ENCODE results near the gene PSMD9.

DNA sequence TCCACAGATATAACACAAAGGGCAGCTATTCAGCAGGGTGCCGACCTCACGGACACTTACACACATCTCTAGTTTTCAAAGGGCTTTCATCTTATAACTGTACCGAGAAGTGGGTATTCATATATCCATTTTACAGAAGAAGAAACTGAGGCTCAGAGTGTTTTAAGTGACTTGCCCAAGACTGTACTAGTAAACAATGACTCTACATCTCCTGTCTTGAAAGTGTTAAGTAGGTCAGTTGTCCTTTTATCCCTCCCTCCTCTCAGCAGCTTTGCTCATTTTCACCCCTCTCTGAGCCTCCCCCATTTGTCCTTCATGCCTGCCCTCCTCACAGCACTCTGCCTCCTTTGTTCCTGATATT lies 43.6 kb downstream of the PSMD9 start:
- TF ChIP-seq, protein P1, sequence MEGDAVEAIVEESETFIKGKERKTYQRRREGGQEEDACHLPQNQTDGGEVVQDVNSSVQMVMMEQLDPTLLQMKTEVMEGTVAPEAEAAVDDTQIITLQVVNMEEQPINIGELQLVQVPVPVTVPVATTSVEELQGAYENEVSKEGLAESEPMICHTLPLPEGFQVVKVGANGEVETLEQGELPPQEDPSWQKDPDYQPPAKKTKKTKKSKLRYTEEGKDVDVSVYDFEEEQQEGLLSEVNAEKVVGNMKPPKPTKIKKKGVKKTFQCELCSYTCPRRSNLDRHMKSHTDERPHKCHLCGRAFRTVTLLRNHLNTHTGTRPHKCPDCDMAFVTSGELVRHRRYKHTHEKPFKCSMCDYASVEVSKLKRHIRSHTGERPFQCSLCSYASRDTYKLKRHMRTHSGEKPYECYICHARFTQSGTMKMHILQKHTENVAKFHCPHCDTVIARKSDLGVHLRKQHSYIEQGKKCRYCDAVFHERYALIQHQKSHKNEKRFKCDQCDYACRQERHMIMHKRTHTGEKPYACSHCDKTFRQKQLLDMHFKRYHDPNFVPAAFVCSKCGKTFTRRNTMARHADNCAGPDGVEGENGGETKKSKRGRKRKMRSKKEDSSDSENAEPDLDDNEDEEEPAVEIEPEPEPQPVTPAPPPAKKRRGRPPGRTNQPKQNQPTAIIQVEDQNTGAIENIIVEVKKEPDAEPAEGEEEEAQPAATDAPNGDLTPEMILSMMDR (conservative IDR thresholded peaks at IDR 0.05; ENCODE audit: low read depth in 2 of 2) = no peak
- TF ChIP-seq POLR2AphosphoS5 (IDR thresholded peaks at IDR 0.05; ENCODE audit: low read depth) = no peak
- no peak for TF ChIP-seq EZH2 (IDR thresholded peaks at IDR 0.05; ENCODE audit: low read depth, unreplicated experiment)
- no peak for TF ChIP-seq EZH2phosphoT487 (IDR thresholded peaks at IDR 0.05; ENCODE audit: unreplicated experiment)
- TF ChIP-seq ZNF331 (CRISPR knock-in tag; IDR thresholded peaks at IDR 0.05; ENCODE audit: low read depth) = no peak
- TF ChIP-seq NANOG (IDR thresholded peaks at IDR 0.05; ENCODE audit: borderline replicate concordance) = no peak
- TF ChIP-seq, protein P2, sequence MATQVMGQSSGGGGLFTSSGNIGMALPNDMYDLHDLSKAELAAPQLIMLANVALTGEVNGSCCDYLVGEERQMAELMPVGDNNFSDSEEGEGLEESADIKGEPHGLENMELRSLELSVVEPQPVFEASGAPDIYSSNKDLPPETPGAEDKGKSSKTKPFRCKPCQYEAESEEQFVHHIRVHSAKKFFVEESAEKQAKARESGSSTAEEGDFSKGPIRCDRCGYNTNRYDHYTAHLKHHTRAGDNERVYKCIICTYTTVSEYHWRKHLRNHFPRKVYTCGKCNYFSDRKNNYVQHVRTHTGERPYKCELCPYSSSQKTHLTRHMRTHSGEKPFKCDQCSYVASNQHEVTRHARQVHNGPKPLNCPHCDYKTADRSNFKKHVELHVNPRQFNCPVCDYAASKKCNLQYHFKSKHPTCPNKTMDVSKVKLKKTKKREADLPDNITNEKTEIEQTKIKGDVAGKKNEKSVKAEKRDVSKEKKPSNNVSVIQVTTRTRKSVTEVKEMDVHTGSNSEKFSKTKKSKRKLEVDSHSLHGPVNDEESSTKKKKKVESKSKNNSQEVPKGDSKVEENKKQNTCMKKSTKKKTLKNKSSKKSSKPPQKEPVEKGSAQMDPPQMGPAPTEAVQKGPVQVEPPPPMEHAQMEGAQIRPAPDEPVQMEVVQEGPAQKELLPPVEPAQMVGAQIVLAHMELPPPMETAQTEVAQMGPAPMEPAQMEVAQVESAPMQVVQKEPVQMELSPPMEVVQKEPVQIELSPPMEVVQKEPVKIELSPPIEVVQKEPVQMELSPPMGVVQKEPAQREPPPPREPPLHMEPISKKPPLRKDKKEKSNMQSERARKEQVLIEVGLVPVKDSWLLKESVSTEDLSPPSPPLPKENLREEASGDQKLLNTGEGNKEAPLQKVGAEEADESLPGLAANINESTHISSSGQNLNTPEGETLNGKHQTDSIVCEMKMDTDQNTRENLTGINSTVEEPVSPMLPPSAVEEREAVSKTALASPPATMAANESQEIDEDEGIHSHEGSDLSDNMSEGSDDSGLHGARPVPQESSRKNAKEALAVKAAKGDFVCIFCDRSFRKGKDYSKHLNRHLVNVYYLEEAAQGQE (IDR thresholded peaks at IDR 0.05; ENCODE audit: unreplicated experiment) = no peak

All from GM23338 (cell line).